ENCODE measurements around the gene ZDHHC17. TPM values are rescaled to one million over a fixed set of nuclear protein-coding genes. Genes with fewer than 3 reads are reported as not detected.

ZDHHC17 gene
- total and polyA plus RNA-seq, 11 donors = 9.4 to 29.6 (median 18.0) TPM

GRCh38 chr12:76765598-76765997 lies 1.7 kb downstream of the ZDHHC17 start:
- no peak for TF ChIP-seq CTCF (IDR thresholded peaks at IDR 0.05)
- no peak for TF ChIP-seq POLR2A (IDR thresholded peaks at IDR 0.05)
- Histone ChIP-seq H3K4me3 (peak overlapping the region in 7 of 12 donors; percentile 78 to 97 (median 85)), H3K9me3 (no peaks in the 10 kb centered on the region), H3K27me3 (no peaks in the 10 kb centered on the region), H3K27ac (peak overlapping the region in 7 of 12 donors; percentile 92 to 98 (median 97)), H3K4me1 (peaks cover 0 to 55% (median 34%) of the 10 kb centered on the region in 12 donors), H3K36me3 (peaks cover 0 to 7% (median 0%) of the 10 kb centered on the region in 9 donors)
- WGBS, 4 donors = 72 to 84% (median 79%) methylated on average over 6 of the region's 6 CpGs
- no peak for DNase-seq
- no peak for ATAC-seq
- intact Hi-C loops (cut with DNase I) = loop anchor here in 1 of 10 donors (2.0 kb wide), 2 partner anchors 15 to 113 kb away; partner anchors contain the start of gene CSRP2

- no peak for TF ChIP-seq POLR2A (IDR thresholded peaks at IDR 0.05)
- no peak for TF ChIP-seq CTCF (IDR thresholded peaks at IDR 0.05)
- H3K27me3 ChIP-seq = no peaks in the 10 kb centered on the region
- H3K36me3 ChIP-seq = peaks cover 0 to 7% (median 0%) of the 10 kb centered on the region in 9 donors
- H3K4me1 ChIP-seq = peaks cover 0 to 58% (median 36%) of the 10 kb centered on the region in 12 donors
- 90 to 92% (median 91%) methylated on average over 4 of the region's 4 CpGs for WGBS, 4 donors
- no peak overlapping the region for H3K4me3 ChIP-seq
- DNase-seq = no peak
- no peaks in the 10 kb centered on the region for H3K9me3 ChIP-seq
- H3K27ac ChIP-seq = peak overlapping the region in 1 of 12 donors; percentile 97
- ATAC-seq = no peak
- intact Hi-C loops (cut with DNase I) = no loop called here
Observed at GRCh38 chr12:76766161-76766560, 2.2 kb downstream of the ZDHHC17 start.

- no peaks in the 10 kb centered on the region for H3K9me3 ChIP-seq
- intact Hi-C loops (cut with DNase I) = loop anchor here in 1 of 10 donors (1.0 kb wide), 1 partner anchor 16 kb away; no protein-coding TSS in a partner anchor
- H3K27ac ChIP-seq = no peak overlapping the region
- 68 to 85% (median 78%) methylated on average over 3 of the region's 3 CpGs for WGBS, 4 donors
- ATAC-seq (no peak), DNase-seq (no peak)
- peaks cover 0 to 7% (median 0%) of the 10 kb centered on the region in 9 donors for H3K36me3 ChIP-seq
- TF ChIP-seq CTCF (IDR thresholded peaks at IDR 0.05) (no peak), POLR2A (IDR thresholded peaks at IDR 0.05) (no peak)
- H3K27me3 ChIP-seq = no peaks in the 10 kb centered on the region
- no peak overlapping the region for H3K4me3 ChIP-seq
- H3K4me1 ChIP-seq = peaks cover 0 to 60% (median 32%) of the 10 kb centered on the region in 12 donors
Observed at GRCh38 chr12:76768576-76768975, 4.7 kb downstream of the ZDHHC17 start.

GRCh38 chr12:76777765-76778216 lies 13.9 kb downstream of the ZDHHC17 start:
- TF ChIP-seq POLR2A (IDR thresholded peaks at IDR 0.05) = no peak
- TF ChIP-seq CTCF (IDR thresholded peaks at IDR 0.05) = no peak
- Histone ChIP-seq H3K27me3 (no peaks in the 10 kb centered on the region), H3K4me3 (no peak overlapping the region), H3K36me3 (peaks cover 0 to 3% (median 0%) of the 10 kb centered on the region in 9 donors), H3K9me3 (no peaks in the 10 kb centered on the region), H3K4me1 (peaks cover 0 to 65% (median 31%) of the 10 kb centered on the region in 12 donors), H3K27ac (no peak overlapping the region)
- intact Hi-C loops (cut with DNase I) = no loop called here
- DNase-seq (no peak), ATAC-seq (peak in 2 of 4 donors; percentile 18 to 22)
- WGBS, 4 donors = 75 to 81% (median 80%) methylated on average over 5 of the region's 5 CpGs
